HAP-1 (cell line): ENCODE measurements around the gene WDR91.

ENCODE experiments used
- DNase-seq, 2 experiments: peaks; one replicate each; pipeline ENCODE4 v3.0.0-alpha.2; 2016 to 2020; ENCODE audit warnings: low spot score in 2 of 2
- H3K27me3 ChIP-seq: fragments of 250-450 bp; sonication (Bioruptor Pico); 2 replicates; pipeline ENCODE4 v1.5.1; 2020; ENCODE audit warnings: low read depth, mild to moderate bottlenecking, moderate library complexity
- H3K36me3 ChIP-seq: fragments of 250-450 bp; sonication (Bioruptor Pico); replicated peaks from 2 replicates; pipeline ENCODE4 v1.5.1; 2020; ENCODE audit warnings: mild to moderate bottlenecking
- H3K4me1 ChIP-seq: fragments of 250-450 bp; sonication (Bioruptor Pico); 2 replicates; pipeline ENCODE4 v1.5.1; 2020; ENCODE audit warnings: mild to moderate bottlenecking
- H3K4me3 ChIP-seq: fragments of 250-450 bp; sonication (Bioruptor Pico); 2 replicates; pipeline ENCODE4 v1.5.1; 2020; ENCODE audit warnings: mild to moderate bottlenecking, moderate library complexity
- H3K9me3 ChIP-seq: fragments of 250-450 bp; sonication (Bioruptor Pico); 2 replicates; pipeline ENCODE4 v1.5.1; 2020; ENCODE audit warnings: mild to moderate bottlenecking, moderate library complexity
- in situ Hi-C: fragments of 300-500 bp; cut with MboI; formaldehyde crosslinking; loops from 3 replicates; pipeline ENCODE4 v1.14.3; 2020; ENCODE audit warnings: low sequenced_read_pairs, inconsistent platforms, mixed read lengths

Gene WDR91

DNA sequence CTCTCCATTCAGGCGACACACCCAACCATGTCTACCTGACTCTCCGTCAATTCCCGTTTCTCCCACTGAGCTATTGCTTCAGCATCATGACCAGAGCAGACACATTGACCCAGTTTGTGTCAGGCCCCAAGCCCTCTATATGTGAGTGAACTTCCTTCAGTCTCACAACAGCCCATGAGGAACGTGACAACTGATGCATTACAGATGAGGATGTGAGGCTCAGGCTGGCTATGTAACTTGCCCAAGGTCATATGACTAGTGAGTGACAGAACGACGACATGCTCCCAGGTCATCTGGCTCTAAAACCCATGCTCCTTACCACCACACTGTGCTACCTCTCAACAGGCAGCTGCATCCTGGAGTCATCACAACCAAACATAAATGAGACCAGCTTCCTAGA is 59.8 kb downstream of the WDR91 start:
- Histone ChIP-seq H3K4me1 (no peaks in the 10 kb centered on the region), H3K36me3 (no peaks in the 10 kb centered on the region), H3K9me3 (no peaks in the 10 kb centered on the region; the same call in 1 of the 2 replicates), H3K4me3 (no peak overlapping the region), H3K27me3 (no peaks in the 10 kb centered on the region)
- DNase-seq = no peak
- in situ Hi-C loops = loop anchor here (25.0 kb wide), 1 partner anchor 164 kb away; the partner anchor contains the start of gene AGBL3

- H3K4me3 ChIP-seq = no peak overlapping the region
- in situ Hi-C loops = loop anchor here (25.0 kb wide), 1 partner anchor 164 kb away; the partner anchor contains the start of gene AGBL3
- H3K4me1 ChIP-seq = no peaks in the 10 kb centered on the region
- H3K27me3 ChIP-seq = no peaks in the 10 kb centered on the region
- H3K9me3 ChIP-seq = no peaks in the 10 kb centered on the region; the same call in 1 of the 2 replicates
- H3K36me3 ChIP-seq = no peaks in the 10 kb centered on the region
- no peak for DNase-seq
Observed at GRCh38 chr7:135151132-135151531, 60.2 kb downstream of the WDR91 start.

GRCh38 chr7:135150072-135150782 is 61.1 kb downstream of the WDR91 start:
- no peaks in the 10 kb centered on the region for H3K27me3 ChIP-seq
- no peak for DNase-seq
- H3K36me3 ChIP-seq = no peaks in the 10 kb centered on the region
- no peak overlapping the region for H3K4me3 ChIP-seq
- no peaks in the 10 kb centered on the region; the same call in 1 of the 2 replicates for H3K9me3 ChIP-seq
- in situ Hi-C loops = loop anchor here (25.0 kb wide), 1 partner anchor 163 kb away; the partner anchor contains the start of gene AGBL3
- H3K4me1 ChIP-seq = no peaks in the 10 kb centered on the region

DNA sequence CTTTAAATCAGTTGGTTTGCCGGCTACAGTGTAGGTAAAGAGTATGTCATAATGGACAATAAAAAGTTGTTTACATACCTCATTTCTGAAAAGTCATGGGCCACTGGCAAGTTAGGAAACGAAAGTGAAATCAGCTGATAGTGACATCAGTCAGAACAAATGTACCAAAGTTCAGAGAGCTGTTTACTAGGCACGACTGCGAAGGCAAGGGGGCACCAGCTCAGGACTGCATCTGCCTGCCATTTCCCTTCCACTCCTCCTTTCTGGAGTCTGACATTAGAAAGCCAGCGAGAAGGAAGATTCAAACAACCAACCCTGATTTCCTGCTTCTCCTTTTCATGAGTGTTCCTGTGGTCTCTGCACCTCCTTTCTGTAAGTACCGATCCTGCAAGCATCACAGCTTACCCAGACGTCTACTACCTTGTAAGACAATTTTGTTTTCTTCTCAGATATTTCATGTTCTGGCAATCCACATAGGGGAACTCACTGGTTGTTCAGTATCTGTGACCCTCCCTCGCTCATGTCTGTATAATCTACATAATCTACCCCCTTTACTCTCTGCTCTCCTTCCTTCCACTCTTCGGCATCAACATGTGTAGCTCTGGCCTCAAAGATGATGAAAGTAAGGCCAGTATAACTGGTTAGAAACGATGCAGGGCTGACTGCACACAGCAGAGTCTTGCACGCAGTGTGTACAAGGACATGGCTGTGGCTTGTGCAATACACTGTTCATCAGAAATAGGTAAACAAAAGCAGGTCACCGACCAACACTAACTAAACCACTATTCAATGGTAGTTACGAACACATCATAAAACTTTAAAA is 63.2 kb downstream of the WDR91 start, which contains the start of gene TMEM140:
TSS of gene TMEM140 (plus strand) at position 174 of the 823 bp plus-strand sequence. CDS start 16,370 bp downstream, outside the sequence.
- H3K4me1 ChIP-seq = no peaks in the 10 kb centered on the region
- H3K4me3 ChIP-seq = no peak within 1 kb of the TSS
- H3K27me3 ChIP-seq = no peaks in the 10 kb centered on the region
- no peaks in the 10 kb centered on the region for H3K9me3 ChIP-seq
- no peak for DNase-seq
- no peaks in the 10 kb centered on the region for H3K36me3 ChIP-seq
- in situ Hi-C loops = no loop called here

DNA sequence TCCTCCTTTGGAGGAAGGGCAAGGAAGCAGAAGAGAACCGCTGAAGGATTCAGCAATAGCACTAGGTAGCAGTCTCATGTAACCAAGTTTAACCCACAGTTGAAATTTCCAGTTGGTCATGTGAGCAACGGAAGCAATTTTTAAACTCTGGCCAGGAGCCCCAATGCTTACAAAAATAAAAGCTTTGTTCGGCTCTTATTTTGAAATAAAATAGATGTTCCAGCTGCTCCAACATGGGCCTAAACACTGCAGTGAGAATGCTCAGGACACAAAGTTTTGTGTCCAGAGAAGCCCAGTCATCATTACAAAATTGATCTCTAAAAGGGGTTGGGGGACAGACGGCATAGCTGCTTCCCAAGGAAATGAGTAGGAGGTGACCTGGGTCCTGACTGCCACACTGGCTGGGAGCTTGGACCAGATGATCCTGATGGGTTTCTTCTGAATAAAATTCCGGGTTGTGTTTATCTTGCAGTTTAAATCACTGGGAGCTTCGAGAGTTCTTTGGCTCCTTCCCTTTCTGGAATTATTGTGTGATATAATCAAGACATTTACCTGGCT is 63.9 kb downstream of the WDR91 start:
- no peaks in the 10 kb centered on the region for H3K36me3 ChIP-seq
- H3K9me3 ChIP-seq = no peaks in the 10 kb centered on the region
- DNase-seq = no peak
- H3K4me3 ChIP-seq = no peak overlapping the region
- no peaks in the 10 kb centered on the region for H3K4me1 ChIP-seq
- no peaks in the 10 kb centered on the region for H3K27me3 ChIP-seq
- in situ Hi-C loops = no loop called here

DNA sequence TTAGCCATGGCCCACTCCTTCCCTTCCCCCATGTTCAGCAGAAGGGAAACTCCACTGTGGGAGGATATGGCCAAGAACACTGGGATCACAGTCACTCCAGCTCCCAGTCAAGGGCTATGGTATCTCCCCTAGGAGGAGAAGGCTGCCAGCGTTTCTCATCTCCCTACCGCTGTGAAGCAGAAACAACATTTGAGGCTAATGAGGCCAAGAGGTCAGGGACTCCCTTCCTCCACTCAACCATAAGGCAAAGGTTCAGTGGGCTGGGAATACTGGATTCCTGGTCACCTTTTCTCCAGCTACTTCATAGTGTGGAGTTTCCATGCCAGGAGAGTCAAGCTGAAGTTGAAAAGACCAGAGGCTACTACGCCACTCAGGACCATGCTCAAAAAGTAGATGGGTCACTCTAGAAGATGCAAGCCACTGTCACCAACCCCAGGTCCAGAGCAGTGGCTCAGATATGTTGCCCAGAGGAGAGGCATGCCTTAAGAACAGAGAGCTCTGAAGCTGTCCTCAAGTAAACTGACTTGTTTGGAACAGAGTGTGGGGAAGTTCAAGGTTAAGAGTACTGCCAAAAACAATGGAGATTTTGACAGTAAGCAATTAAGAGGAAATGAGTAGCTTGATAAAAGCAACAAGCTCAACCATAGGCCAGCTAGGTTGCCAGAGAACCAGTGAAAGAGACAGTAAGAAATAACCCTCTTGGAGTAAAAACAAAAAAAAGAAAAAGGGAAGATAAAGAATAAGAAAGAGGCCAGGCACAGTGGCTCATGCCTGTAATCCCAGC is 67.2 kb downstream of the WDR91 start:
- DNase-seq = no peak
- no peaks in the 10 kb centered on the region for H3K9me3 ChIP-seq
- in situ Hi-C loops = no loop called here
- no peaks in the 10 kb centered on the region; the same call in 1 of the 2 replicates for H3K4me1 ChIP-seq
- no peaks in the 10 kb centered on the region for H3K36me3 ChIP-seq
- no peaks in the 10 kb centered on the region for H3K27me3 ChIP-seq
- no peak overlapping the region for H3K4me3 ChIP-seq
